GM06990 (cell line): ENCODE data around the gene FBH1.
A peak's percentile ranks its signal among the peaks of the same experiment; 100 is the strongest.

Source experiments
- DNase-seq: peaks from one replicate; pipeline ENCODE4 v3.0.0-alpha.2; 2011; ENCODE audit not compliant: insufficient read length; ENCODE audit errors: extremely low read depth
- H3K27me3 ChIP-seq: replicated peaks from 2 replicates; pipeline ENCODE4 v1.6.0; 2011; ENCODE audit warnings: low read length; ENCODE audit not compliant: control insufficient read depth, insufficient read depth
- H3K36me3 ChIP-seq: 2 replicates; pipeline ENCODE4 v1.5.1; 2011; ENCODE audit warnings: low read length; ENCODE audit not compliant: control insufficient read depth, insufficient read depth
- H3K4me3 ChIP-seq: replicated peaks from 2 replicates; pipeline ENCODE4 v1.5.1; 2011; ENCODE audit warnings: low read depth, mild to moderate bottlenecking, control low read depth, low read length
- CTCF ChIP-seq: IDR thresholded peaks from 2 replicates; pipeline ENCODE4 v1.5.1; 2011; ENCODE audit warnings: low read length, control low read depth, mild to moderate bottlenecking, inconsistent platforms; ENCODE audit not compliant: insufficient read depth, poor library complexity, severe bottlenecking

FBH1 gene

DNA sequence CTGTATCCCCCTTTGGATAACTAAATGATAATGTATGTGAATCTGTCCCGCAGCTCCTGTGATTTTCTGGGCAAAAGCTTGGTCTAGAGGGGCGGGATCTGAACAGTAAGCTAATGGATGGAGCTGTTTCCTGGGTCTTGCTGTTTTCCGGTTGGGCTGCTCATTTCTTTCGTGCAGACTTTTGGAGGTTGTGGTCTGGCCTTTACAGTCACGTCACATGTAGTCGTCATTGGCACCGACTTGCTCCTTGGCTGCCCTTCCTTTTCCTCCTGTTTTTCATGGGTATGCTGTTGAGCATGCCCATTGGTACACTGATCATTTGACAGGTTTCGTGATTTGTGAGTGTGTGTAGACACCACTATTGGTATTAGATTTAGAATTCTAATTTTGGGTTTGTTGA lies 2.0 kb downstream of the FBH1 start:
- no peak for TF ChIP-seq CTCF
- DNase-seq: no peak
- no peak overlapping the region for H3K4me3 ChIP-seq

GRCh38 chr10:5893321-5893720 lies 3.3 kb downstream of the FBH1 start:
- TF ChIP-seq CTCF: no peak
- H3K36me3 ChIP-seq: peaks cover 5% of the 10 kb centered on the region
- no peak for DNase-seq
- H3K27me3 ChIP-seq: no peaks in the 10 kb centered on the region
- H3K4me3 ChIP-seq: no peak overlapping the region

More for the DNA sequence above, 2.0 kb downstream of the FBH1 start:
- Histone ChIP-seq H3K36me3 (peaks cover 6% of the 10 kb centered on the region), H3K27me3 (no peaks in the 10 kb centered on the region)

DNA sequence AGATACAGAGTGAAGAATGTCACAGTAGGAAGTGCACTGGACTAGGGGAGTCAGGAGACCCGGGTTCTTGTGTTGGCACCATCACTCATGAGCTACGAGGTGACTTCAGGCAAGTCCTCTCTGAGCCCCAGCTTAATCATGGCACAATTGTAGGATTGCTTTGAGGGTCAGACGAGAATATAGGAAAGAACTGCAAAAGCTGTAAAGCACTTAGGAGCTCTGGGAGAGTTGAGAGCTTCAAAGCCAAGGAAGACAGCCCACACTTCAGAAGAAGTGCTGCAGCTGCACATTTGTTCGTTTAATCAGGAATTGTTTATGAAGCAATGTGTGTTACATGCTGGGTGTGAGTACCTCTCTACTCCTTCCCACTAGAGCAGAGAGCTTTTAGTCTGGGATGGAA lies 4.4 kb downstream of the FBH1 start:
- DNase-seq: no peak
- no peaks in the 10 kb centered on the region for H3K27me3 ChIP-seq
- H3K36me3 ChIP-seq: peaks cover 5% of the 10 kb centered on the region
- TF ChIP-seq CTCF: no peak
- H3K4me3 ChIP-seq: no peak overlapping the region

- no peak for DNase-seq
- no peak overlapping the region for H3K4me3 ChIP-seq
- peaks cover 5% of the 10 kb centered on the region for H3K36me3 ChIP-seq
- H3K27me3 ChIP-seq: no peaks in the 10 kb centered on the region
- no peak for TF ChIP-seq CTCF
Observed at GRCh38 chr10:5894873-5895272, 4.8 kb downstream of the FBH1 start.

- no peaks in the 10 kb centered on the region for H3K27me3 ChIP-seq
- no peak overlapping the region for H3K4me3 ChIP-seq
- TF ChIP-seq CTCF: no peak
- no peak for DNase-seq
- H3K36me3 ChIP-seq: peaks cover 5% of the 10 kb centered on the region
Observed at GRCh38 chr10:5895365-5895764, 5.3 kb downstream of the FBH1 start.

GRCh38 chr10:5895804-5896203 lies 5.8 kb downstream of the FBH1 start:
- TF ChIP-seq CTCF: no peak
- DNase-seq: peak; percentile 45
- Histone ChIP-seq H3K36me3 (peaks cover 5% of the 10 kb centered on the region), H3K27me3 (no peaks in the 10 kb centered on the region), H3K4me3 (no peak overlapping the region; the same call in 1 of the 2 replicates)
